HepG2 (cell line): ENCODE measurements around the gene POLE. TPM values are rescaled to one million over a fixed set of nuclear protein-coding genes. Genes with fewer than 3 reads are reported as not detected.
A peak's percentile ranks its signal among the peaks of the same experiment; 100 is the strongest.

ENCODE experiments used
- BORCS8-MEF2B ChIP-seq: sonication (generic); formaldehyde crosslinking; IDR thresholded peaks from 2 replicates; pipeline ENCODE4 v1.8.0; 2022; ENCODE audit warnings: mild to moderate bottlenecking, missing genetic modification reagents
- ELF3 ChIP-seq: IDR thresholded peaks from 2 replicates; pipeline ENCODE4 v1.6.1; 2016; ENCODE audit warnings: missing genetic modification reagents, missing compliant biosample characterization
- FOXO1 ChIP-seq: sonication (generic); formaldehyde crosslinking; IDR thresholded peaks from 2 replicates; pipeline ENCODE4 v1.4.0; 2020; ENCODE audit warnings: missing genetic modification reagents
- GFI1 ChIP-seq: sonication (generic); formaldehyde crosslinking; IDR thresholded peaks from 2 replicates; pipeline ENCODE4 v1.5.0; 2020; ENCODE audit warnings: missing genetic modification reagents, mild to moderate bottlenecking, borderline replicate concordance
- HDAC6 ChIP-seq: fragments of 200-600 bp; sonication (generic); IDR thresholded peaks from 2 replicates; pipeline ENCODE4 v1.7.0; 2017; ENCODE audit warnings: mild to moderate bottlenecking, antibody characterized with exemption, low read length, low read depth
- HNF1A ChIP-seq, 2 experiments: sonication (generic) in 1 of 2; formaldehyde crosslinking in 1 of 2; IDR thresholded peaks; 2 replicates each; pipeline versions ENCODE4 v1.4.0 to v1.6.1; 2016 to 2020; ENCODE audit warnings: borderline replicate concordance in 1 of 2, low read depth in 1 of 2, mild to moderate bottlenecking in 1 of 2, missing genetic modification reagents in 1 of 2
- NR2C2 ChIP-seq: sonication (generic); formaldehyde crosslinking; IDR thresholded peaks from 2 replicates; pipeline ENCODE4 v1.4.0; 2020; ENCODE audit warnings: missing genetic modification reagents, mild to moderate bottlenecking, moderate library complexity, borderline replicate concordance
- NR2F2 ChIP-seq: IDR thresholded peaks from 2 replicates; pipeline ENCODE4 v1.6.1; 2012; ENCODE audit warnings: low read depth, inconsistent platforms, borderline replicate concordance
- SOX5 ChIP-seq: IDR thresholded peaks from 2 replicates; pipeline ENCODE4 v1.6.1; 2016; ENCODE audit warnings: borderline replicate concordance
- ZNF121 ChIP-seq: sonication (generic); formaldehyde crosslinking; IDR thresholded peaks from 2 replicates; pipeline ENCODE4 v1.5.0; 2020; ENCODE audit warnings: mild to moderate bottlenecking, missing genetic modification reagents
- ZNF232 ChIP-seq: sonication (generic); formaldehyde crosslinking; IDR thresholded peaks from 2 replicates; pipeline ENCODE4 v1.4.0; 2020; ENCODE audit warnings: missing genetic modification reagents, borderline replicate concordance
- ZNF3 ChIP-seq: IDR thresholded peaks from 2 replicates; pipeline ENCODE4 v1.7.0; 2017; ENCODE audit warnings: inconsistent platforms
- polyA plus RNA-seq, 8 experiments: library from polyadenylated mRNA; depleted of rRNA in 3 of 8; stranded (reverse) in 7 of 8; unstranded in 1 of 8; fragments of >200 nt; fragmentation: Illumina TruSeq in 4 of 8; extraction: Trizol in 4 of 8; gene quantifications; 2 replicates each; pipeline versions ENCODE4 v1.2.1 to v1.2.3, GENCODE V29; 2011 to 2016; ENCODE audit warnings: low read depth in 4 of 8, missing spikeins in 1 of 8, mixed read lengths in 1 of 8; ENCODE audit not compliant: insufficient read depth in 1 of 8
- total RNA-seq, 5 experiments: library from RNA; depleted of rRNA; stranded (reverse); fragments of >200 nt; fragmentation: Illumina TruSeq; extraction: Trizol; gene quantifications; 2 replicates each; pipeline ENCODE4 v1.2.3, GENCODE V29; 2016; ENCODE audit warnings: low read depth in 1 of 5
- TF ChIP-seq, protein P1 (sequence below): sonication (generic); formaldehyde crosslinking; IDR thresholded peaks from 2 replicates; pipeline ENCODE4 v1.5.0; 2020; ENCODE audit warnings: missing genetic modification reagents
- TF ChIP-seq, protein P2 (sequence below): sonication (generic); formaldehyde crosslinking; IDR thresholded peaks from 2 replicates; pipeline ENCODE4 v1.4.0; 2020; ENCODE audit warnings: missing genetic modification reagents
- TF ChIP-seq, protein P3 (sequence below): sonication (generic); formaldehyde crosslinking; IDR thresholded peaks from 2 replicates; pipeline ENCODE4 v1.8.0; 2022; ENCODE audit warnings: missing genetic modification reagents, mild to moderate bottlenecking, moderate library complexity, borderline replicate concordance

Gene POLE
- total and polyA plus RNA-seq, 2 of the 13 experiments (the other 11 are each of a cell fraction or from before 2014, with no cell fraction given), result 25.3 to 52.2 TPM

DNA sequence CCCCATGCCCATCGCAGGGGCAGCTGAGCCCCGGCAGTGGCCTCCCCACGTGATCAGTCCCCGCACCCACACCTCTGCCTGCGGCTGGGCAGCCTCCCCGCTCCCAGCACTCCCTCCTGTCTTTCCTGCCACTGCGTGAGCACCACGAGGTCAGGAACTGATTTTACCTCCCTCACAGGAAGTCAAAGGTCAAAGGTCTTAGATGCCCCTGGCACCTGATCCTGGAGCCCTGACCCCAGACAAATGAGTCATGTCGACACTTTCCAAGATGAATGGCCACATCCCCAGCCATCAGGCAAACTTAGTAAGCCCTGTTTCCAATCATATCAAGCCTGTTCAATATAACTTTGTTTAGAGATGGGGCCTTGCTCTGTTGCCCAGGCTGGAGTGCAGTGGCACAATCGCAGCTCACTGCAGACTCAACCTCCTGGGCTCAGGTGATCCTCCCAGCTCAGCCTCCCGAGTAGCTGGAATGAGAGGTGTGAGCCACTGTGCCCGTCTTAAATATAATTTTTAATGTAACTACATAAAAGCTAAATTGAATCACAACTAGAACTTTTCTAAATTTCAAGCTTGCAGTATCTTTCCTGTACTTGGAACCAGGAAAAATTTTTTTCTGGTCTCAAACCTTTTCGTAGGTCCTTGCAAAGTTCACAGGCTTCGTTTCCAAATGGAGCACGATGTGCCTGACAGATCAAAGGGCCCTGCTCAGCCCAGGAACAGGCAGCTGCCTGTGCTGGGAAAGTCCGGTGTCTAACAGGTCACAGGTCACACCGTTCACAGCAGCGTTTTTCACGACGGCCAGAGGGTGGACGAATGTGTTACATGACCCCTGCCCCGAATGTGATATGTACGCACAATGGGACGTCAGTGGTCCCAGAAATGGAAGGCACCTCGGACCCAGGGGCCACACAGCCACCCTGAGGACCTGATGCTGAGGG, 78.6 kb downstream of the POLE start (continued):
- TF ChIP-seq HDAC6, result no peak
- TF ChIP-seq ELF3 (CRISPR knock-in tag), result peak; percentile 52; the same call in 1 of the 2 replicates
- TF ChIP-seq FOXO1 (CRISPR knock-in tag), result peak; percentile 40; the same call in 1 of the 2 replicates
- peak; percentile 91 for TF ChIP-seq NR2F2
- peak; percentile 26; the same call in 1 of the 2 replicates for TF ChIP-seq BORCS8-MEF2B (CRISPR knock-in tag)
- peak; percentile 96 for TF ChIP-seq ZNF121
- peak; percentile 64 for TF ChIP-seq SOX5
- no peak for TF ChIP-seq HNF1A (IDR thresholded peaks at IDR 0.05; ENCODE audit: low read depth)
- TF ChIP-seq HNF1A (CRISPR knock-in tag; IDR thresholded peaks at IDR 0.05; ENCODE audit: borderline replicate concordance), result 0 out of 2 replicates have a peak, but pooled peaks have one; percentile 17
- TF ChIP-seq ZNF3, result no peak
- TF ChIP-seq, protein P1, sequence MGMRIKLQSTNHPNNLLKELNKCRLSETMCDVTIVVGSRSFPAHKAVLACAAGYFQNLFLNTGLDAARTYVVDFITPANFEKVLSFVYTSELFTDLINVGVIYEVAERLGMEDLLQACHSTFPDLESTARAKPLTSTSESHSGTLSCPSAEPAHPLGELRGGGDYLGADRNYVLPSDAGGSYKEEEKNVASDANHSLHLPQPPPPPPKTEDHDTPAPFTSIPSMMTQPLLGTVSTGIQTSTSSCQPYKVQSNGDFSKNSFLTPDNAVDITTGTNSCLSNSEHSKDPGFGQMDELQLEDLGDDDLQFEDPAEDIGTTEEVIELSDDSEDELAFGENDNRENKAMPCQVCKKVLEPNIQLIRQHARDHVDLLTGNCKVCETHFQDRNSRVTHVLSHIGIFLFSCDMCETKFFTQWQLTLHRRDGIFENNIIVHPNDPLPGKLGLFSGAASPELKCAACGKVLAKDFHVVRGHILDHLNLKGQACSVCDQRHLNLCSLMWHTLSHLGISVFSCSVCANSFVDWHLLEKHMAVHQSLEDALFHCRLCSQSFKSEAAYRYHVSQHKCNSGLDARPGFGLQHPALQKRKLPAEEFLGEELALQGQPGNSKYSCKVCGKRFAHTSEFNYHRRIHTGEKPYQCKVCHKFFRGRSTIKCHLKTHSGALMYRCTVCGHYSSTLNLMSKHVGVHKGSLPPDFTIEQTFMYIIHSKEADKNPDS, result no peak
- peak; percentile 97 for TF ChIP-seq NR2C2
- TF ChIP-seq, protein P2, sequence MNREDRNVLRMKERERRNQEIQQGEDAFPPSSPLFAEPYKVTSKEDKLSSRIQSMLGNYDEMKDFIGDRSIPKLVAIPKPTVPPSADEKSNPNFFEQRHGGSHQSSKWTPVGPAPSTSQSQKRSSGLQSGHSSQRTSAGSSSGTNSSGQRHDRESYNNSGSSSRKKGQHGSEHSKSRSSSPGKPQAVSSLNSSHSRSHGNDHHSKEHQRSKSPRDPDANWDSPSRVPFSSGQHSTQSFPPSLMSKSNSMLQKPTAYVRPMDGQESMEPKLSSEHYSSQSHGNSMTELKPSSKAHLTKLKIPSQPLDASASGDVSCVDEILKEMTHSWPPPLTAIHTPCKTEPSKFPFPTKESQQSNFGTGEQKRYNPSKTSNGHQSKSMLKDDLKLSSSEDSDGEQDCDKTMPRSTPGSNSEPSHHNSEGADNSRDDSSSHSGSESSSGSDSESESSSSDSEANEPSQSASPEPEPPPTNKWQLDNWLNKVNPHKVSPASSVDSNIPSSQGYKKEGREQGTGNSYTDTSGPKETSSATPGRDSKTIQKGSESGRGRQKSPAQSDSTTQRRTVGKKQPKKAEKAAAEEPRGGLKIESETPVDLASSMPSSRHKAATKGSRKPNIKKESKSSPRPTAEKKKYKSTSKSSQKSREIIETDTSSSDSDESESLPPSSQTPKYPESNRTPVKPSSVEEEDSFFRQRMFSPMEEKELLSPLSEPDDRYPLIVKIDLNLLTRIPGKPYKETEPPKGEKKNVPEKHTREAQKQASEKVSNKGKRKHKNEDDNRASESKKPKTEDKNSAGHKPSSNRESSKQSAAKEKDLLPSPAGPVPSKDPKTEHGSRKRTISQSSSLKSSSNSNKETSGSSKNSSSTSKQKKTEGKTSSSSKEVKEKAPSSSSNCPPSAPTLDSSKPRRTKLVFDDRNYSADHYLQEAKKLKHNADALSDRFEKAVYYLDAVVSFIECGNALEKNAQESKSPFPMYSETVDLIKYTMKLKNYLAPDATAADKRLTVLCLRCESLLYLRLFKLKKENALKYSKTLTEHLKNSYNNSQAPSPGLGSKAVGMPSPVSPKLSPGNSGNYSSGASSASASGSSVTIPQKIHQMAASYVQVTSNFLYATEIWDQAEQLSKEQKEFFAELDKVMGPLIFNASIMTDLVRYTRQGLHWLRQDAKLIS, result no peak
- peak; percentile 73; the same call in 1 of the 2 replicates for TF ChIP-seq GFI1 (CRISPR knock-in tag)
- TF ChIP-seq ZNF232 (CRISPR knock-in tag), result peak; percentile 59; the same call in 1 of the 2 replicates
- TF ChIP-seq, protein P3, sequence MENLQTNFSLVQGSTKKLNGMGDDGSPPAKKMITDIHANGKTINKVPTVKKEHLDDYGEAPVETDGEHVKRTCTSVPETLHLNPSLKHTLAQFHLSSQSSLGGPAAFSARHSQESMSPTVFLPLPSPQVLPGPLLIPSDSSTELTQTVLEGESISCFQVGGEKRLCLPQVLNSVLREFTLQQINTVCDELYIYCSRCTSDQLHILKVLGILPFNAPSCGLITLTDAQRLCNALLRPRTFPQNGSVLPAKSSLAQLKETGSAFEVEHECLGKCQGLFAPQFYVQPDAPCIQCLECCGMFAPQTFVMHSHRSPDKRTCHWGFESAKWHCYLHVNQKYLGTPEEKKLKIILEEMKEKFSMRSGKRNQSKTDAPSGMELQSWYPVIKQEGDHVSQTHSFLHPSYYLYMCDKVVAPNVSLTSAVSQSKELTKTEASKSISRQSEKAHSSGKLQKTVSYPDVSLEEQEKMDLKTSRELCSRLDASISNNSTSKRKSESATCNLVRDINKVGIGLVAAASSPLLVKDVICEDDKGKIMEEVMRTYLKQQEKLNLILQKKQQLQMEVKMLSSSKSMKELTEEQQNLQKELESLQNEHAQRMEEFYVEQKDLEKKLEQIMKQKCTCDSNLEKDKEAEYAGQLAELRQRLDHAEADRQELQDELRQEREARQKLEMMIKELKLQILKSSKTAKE (CRISPR knock-in tag), result peak; percentile 70
